Ureter (tissue), 1 donor: Measurements from ENCODE around the gene TLCD3A. TPM values are rescaled to one million over a fixed set of nuclear protein-coding genes. Genes with fewer than 3 reads are reported as not detected.

Source experiments
- DNase-seq: peaks from one replicate; pipeline ENCODE4 v3.0.0-alpha.2; 2020; ENCODE audit warnings: low spot score
- total RNA-seq: library from RNA; stranded (reverse); gene quantifications from one replicate; pipeline ENCODE4 v1.2.4, GENCODE V29; 2023
- donor health status: DM: yes; HTN: yes; CAD: no.

TLCD3A gene
- total RNA-seq, 1 donor from 2014 or later, result 38.3 TPM

- no peak for DNase-seq
Observed at GRCh38 chr17:705863-706262, 26.5 kb upstream of the TLCD3A start.

- no peak for DNase-seq
Observed at GRCh38 chr17:708132-708531, 24.3 kb upstream of the TLCD3A start.

DNA sequence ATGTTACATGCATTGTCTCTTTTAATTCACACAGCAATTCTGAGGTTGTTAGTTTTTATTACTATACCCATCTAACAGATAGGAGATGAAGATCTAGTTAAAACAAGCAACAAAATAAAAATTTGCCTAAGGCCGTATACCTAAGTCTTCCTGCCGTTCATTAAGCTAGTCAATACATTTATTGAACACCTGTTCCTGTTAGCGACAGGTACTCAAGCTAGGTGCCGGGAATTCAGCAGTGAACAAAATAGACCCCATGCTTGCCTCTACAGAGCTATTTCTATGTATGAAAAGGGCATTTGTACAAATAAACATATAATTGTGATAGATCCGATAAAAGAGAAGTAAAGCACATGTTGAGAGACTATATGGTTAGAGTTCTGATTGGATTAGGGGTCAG, 14.3 kb upstream of the TLCD3A start:
- no peak for DNase-seq

DNA sequence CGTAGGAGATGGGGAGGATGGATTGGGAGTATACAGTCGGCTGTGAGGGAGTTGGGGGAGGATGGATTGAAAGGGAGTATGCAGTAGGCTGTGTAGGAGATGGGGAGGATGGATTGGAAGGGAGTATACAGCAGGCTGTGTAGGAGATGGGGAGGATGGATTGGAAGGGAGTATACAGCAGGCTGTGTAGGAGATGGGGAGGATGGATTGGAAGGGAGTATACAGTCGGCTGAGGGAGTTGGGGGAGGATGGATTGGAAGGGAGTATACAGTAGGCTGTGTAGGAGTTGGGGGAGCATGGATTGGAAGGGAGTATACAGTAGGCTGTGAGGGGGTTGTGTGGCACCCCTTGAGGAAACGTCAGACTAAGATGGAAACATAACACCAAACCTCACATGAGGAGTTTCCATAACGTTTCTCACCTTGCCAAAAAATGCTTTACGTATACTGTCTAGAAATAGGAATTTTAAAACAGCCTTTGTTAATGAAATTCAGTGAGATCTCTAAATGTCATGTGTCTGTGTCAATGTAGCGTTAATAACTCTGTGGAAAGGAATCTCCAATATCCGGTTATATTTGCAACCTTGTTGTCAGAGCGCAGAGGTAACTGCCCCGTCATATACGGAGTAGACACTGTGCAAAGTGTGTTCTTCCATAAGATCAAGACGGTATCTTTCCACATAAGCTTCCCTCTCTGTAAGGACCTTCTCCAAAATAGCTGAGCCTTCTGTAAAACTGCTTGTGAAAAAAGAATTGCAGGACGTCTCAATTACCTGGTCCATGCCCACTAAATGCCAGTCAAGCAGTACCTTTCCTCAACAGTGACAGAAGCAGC, 11.5 kb upstream of the TLCD3A start:
- DNase-seq, result no peak

GRCh38 chr17:721540-721937, 10.9 kb upstream of the TLCD3A start:
- no peak for DNase-seq

DNA sequence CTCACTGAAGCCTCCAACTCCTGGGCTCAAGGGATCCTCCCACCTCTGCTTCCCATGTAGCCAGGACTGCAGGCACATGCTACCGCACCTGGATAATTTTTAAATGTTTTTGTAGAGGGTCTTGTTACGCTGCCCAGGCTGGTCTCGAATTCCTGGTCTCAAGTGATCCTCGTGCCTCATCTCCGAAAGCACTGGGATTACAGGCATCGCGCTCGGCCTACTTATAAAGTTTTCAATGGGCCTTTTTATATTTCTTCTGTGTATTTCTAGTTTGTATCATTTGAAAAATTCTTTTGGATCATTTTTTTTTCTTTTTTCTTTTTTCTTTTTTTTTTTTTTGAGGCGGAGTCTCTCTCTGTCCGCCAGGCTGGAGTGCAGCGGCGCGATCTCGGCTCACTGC, 7.3 kb upstream of the TLCD3A start:
- DNase-seq, result no peak

GRCh38 chr17:725746-726145, 6.7 kb upstream of the TLCD3A start:
- DNase-seq, result no peak

- no peak for DNase-seq
Observed at GRCh38 chr17:726271-726919, 6.0 kb upstream of the TLCD3A start.

- peak; percentile 81 for DNase-seq
Observed at GRCh38 chr17:728911-729310, 3.5 kb upstream of the TLCD3A start.

- DNase-seq, result no peak
Observed at GRCh38 chr17:731644-732066, 741 bp upstream of the TLCD3A start.

DNA sequence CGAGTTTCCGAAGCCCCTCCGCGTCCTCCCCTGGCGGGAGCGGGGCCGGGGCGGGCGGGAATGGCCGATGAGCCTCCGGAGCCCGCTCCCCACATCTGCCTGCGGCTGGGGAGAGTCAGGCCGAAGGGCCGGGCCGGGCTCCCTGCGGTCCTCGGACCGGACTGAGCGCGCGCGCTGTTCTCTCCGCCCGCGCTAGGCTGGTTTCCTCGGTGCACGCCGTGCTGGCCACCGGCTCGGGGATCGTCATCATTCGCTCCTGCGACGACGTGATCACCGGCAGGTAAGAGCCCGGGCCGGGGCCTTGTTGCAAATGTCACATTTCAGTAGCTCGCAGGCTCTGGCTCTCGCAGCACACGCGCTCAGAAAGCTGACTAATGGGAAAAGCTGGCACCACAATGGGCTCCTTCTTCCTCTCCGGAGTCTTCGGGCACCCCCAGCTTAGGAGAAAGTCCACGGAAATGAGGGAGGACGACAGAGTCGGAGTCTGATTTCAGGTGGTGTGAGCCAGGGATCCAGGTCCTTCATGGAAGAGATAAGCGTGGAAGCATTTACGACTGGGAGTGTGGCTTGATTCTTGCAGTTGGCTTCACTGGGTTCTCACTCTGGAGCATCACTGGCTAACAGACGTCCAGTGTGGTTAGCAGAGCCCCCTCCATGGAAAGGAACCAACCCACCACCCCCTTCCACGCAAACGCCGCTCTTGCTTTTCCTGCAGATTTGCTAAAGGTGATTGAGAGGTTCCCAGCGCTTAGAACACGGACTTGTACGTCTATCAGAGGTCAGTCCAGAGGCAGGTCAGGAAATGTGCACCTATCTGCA, 715 bp downstream of the TLCD3A start:
- DNase-seq, result peak; percentile 57

DNA sequence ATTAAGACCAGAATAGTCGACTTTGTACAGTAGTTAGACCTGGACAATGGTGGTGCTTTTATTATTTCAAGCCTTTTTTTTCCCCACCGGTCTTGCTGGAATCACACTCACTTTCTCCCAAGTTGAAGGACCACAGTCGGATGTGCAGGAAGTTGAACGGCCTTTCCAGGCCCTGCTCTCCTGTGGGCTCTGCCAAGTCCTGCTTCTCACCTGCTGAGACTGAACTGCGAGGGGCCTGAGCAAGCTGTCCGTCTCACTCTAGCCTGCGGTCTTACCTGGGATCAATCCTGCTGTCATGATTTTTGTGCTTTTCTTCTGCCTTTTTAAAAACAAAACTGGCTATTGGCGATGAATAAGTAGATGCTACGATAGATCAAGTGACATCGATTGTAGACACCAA, 1.3 kb downstream of the TLCD3A start:
- no peak for DNase-seq

DNA sequence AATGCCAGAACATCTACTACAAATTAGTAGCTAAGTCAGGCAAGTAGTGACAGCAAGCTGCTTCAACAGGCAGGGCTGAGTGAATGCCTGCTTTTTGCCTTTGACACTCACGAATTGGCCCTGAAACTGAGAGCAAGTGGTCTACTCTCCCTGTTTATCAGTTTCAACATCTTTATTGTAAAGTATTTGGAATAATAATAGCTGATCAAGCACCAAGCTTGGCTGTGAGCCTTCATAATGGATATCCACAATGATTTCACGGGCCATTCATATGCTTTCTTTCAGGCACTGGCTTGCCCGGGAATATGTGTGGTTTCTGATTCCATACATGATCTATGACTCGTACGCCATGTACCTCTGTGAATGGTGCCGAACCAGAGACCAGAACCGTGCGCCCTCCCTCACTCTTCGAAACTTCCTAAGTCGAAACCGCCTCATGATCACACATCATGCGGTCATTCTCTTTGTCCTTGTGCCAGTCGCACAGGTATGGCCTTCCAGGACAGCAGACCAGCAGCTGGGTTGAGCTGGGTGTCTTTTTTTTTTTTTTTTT, 5.2 kb downstream of the TLCD3A start:
- DNase-seq, result no peak

GRCh38 chr17:740240-741017, 8.0 kb downstream of the TLCD3A start:
- DNase-seq, result no peak

- no peak for DNase-seq
Observed at GRCh38 chr17:742147-742793, 9.9 kb downstream of the TLCD3A start.

DNA sequence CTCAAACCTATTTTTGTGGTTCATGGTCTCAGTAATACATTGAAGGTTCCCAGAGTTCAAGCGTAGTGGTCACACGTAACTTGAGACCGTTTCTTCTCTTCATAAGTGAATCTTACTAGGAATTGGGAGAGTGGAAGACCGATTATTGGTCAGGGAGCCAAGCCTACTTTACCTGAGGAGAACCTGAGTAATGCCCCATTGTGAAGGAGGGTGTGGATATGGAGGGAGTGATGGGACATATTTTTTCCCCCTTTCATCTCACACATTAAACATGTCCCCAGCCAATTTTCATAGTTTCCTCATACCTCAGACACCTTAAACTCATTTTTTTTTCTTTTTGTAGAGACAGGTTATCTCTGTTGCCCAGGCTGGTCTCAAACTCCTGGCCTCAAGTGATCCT, 10.7 kb downstream of the TLCD3A start:
- no peak for DNase-seq

- DNase-seq, result no peak
Observed at GRCh38 chr17:744937-745336, 12.5 kb downstream of the TLCD3A start.

- DNase-seq, result no peak
Observed at GRCh38 chr17:745406-745805, 13.0 kb downstream of the TLCD3A start.

DNA sequence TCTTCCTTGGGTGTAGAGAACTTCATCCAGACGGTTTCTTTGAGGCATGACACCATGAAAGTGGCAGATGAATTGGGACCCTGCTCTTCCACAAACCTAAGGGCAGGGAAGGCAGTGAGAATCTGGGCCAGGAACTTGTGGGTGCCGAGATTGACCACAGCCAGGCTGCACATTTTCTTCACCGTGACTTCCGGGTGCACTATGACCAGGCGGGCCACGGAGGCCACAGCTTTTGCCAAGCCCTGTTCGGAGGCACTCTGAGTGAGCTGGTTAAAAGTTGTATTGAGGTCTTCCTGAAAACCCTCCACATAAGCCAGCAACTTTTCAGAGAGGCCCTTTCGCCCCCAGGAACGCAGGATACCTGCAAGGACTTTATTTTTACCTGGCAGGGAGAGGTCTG, 13.8 kb downstream of the TLCD3A start:
- no peak for DNase-seq

DNA sequence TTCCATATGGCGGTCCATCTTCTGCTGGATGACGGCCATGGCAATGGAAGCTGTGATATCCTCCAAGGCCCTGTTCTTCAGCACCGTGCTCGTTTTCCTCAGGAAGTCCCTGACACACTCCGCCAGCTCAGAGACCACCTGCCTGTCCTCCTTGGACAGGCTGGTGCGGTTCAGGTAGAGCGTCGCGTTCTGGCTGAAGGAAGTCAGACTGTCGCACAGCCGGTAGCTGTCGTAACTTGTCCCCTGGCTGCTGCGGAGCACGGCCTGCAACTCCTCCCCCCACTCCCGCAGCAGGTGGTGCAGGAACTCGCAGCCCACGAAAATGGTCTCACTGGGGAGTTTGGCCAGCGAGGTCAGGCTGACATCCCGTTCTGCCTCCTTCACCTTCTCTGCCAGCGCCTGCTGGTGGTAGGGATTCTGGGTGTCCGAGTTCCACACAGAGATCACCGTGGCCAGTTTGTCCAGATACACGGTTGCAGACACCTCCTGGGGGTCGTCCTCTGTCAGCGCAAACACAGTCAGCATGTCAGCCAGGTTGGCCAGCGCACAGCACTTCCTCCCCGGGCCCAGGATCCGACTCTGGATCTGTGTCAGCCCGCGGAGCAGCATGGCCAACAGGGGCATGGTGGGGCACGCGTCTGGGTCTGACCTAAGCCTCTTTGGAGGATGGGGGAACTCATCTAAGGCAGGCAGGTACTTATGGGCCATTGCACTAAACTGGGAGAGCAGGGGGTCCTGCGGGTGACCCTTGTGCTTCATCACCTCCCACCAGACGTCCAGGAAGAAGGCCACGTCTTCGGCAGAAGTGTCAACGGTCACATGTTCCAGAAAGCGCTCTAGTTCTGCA, 14.6 kb downstream of the TLCD3A start:
- no peak for DNase-seq
